ENCODE measurements around the gene ZPBP.

DNA sequence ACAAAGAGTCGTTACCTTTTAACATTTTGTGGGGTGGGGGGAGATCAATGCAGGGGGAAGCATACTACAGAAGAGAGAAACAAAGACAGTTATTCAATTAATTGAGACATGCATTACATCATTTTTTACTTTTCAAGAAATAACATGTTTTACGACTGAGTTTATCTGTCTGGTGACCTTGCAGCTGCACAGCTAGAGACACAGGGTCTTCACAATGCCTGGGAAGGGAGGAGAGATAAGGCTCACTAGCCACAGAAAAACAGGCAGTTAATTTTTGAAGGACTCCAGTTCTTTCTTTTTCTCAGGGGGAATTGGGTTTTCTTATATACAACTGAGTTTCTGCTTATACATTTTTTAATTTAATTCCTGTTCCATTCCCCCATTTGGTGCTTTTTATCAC is 30.1 kb downstream of the ZPBP start:
- TF ChIP-seq, protein P1, sequence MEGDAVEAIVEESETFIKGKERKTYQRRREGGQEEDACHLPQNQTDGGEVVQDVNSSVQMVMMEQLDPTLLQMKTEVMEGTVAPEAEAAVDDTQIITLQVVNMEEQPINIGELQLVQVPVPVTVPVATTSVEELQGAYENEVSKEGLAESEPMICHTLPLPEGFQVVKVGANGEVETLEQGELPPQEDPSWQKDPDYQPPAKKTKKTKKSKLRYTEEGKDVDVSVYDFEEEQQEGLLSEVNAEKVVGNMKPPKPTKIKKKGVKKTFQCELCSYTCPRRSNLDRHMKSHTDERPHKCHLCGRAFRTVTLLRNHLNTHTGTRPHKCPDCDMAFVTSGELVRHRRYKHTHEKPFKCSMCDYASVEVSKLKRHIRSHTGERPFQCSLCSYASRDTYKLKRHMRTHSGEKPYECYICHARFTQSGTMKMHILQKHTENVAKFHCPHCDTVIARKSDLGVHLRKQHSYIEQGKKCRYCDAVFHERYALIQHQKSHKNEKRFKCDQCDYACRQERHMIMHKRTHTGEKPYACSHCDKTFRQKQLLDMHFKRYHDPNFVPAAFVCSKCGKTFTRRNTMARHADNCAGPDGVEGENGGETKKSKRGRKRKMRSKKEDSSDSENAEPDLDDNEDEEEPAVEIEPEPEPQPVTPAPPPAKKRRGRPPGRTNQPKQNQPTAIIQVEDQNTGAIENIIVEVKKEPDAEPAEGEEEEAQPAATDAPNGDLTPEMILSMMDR (IDR thresholded peaks at IDR 0.05; ENCODE audit: insufficient read depth, low read depth, low read length), result no peak
- no peak for TF ChIP-seq EZH2 (IDR thresholded peaks at IDR 0.05; ENCODE audit: insufficient read depth, low read length)
